Right lobe of liver (tissue), 6 donors: ENCODE measurements around the gene CDT1. TPM values are rescaled to one million over a fixed set of nuclear protein-coding genes. Genes with fewer than 3 reads are reported as not detected.

Experiments used
- ATAC-seq, 4 donors: fragments of 200-7000 bp; cut with Tn5 transposase; one replicate each; pipeline ENCODE4 v1.9.1; 2020; ENCODE audit warnings: mild to moderate bottlenecking in 4 of 4, moderate library complexity in 4 of 4
- DNase-seq, 3 donors: peaks; one replicate each; pipeline ENCODE4 v3.0.0-alpha.2; 2020
- H3K27ac ChIP-seq, 3 donors: fragments of 200-600 bp; one replicate each; pipeline ENCODE4 v1.8.0; 2022
- H3K27me3 ChIP-seq, 2 donors: fragments of 200-600 bp; one replicate each; pipeline ENCODE4 v1.8.0; 2022
- H3K36me3 ChIP-seq, 4 donors: fragments of 200-600 bp; sonication (generic) in 1 of 4; one replicate each; pipeline versions ENCODE4 v1.5.1 to v1.8.0; 2017 to 2022; ENCODE audit warnings: control low read depth in 1 of 4
- H3K4me1 ChIP-seq, 4 donors: fragments of 200-600 bp; sonication (generic) in 1 of 4; one replicate each; pipeline versions ENCODE4 v1.5.1 to v1.8.0; 2017 to 2022; ENCODE audit warnings: control low read depth in 1 of 4
- H3K4me3 ChIP-seq, 3 donors: fragments of 200-600 bp; one replicate each; pipeline ENCODE4 v1.8.0; 2022
- H3K9me3 ChIP-seq, 4 donors: fragments of 200-600 bp; sonication (generic) in 1 of 4; one replicate each; pipeline versions ENCODE4 v1.5.1 to v1.8.0; 2017 to 2022; ENCODE audit warnings: control low read depth in 1 of 4
- CTCF ChIP-seq, 4 donors: fragments of 200-600 bp in 3 of 4; fragments of 450-650 bp in 1 of 4; IDR thresholded peaks; one replicate each; pipeline versions ENCODE4 v1.5.1 to v1.8.0; 2016 to 2022; ENCODE audit warnings: antibody characterized with exemption in 4 of 4, mild to moderate bottlenecking in 2 of 4
- POLR2A ChIP-seq: fragments of 450-650 bp; IDR thresholded peaks from one replicate; pipeline ENCODE4 v1.6.1; 2017; ENCODE audit warnings: antibody characterized with exemption, mild to moderate bottlenecking
- WGBS: methylation state at CpG from one replicate; pipeline ENCODE4 v1.1.6; 2018; ENCODE audit warnings: low coverage, low lambda C conversion rate; ENCODE audit not compliant: insufficient coverage; ENCODE audit errors: missing lambda C conversion rate; 5-methylcytosine and 5-hydroxymethylcytosine counted together
- intact Hi-C, 2 donors: fragments of 100-400 bp; cut with DNase I; formaldehyde crosslinking; loops; one replicate each; pipeline versions ENCODE4 v1.11.2 to v1.14.1; 2022
- total RNA-seq, 6 experiments: library from RNA; depleted of rRNA in 2 of 6; stranded (reverse); fragments of >200 nt in 2 of 6; fragmentation: NEBNext Ultra II Directional in 3 of 6; extraction: Animal tissue kit (Norgen Biotek cat#: 25700) in 3 of 6; gene quantifications; one replicate each; pipeline versions ENCODE4 v1.1.0 to v1.2.4, GENCODE V29; 2016 to 2023
- donor health status: DM: no; HTN: yes; CAD: no.
- donor health status: DM: no; HTN: no; CAD: no.
- donor health status: DM: no; HTN: no; CAD: no.
- donor health status: DM: no; HTN: yes; CAD: no.
- donor health status: DM: no; HTN: yes; CAD: no.

Gene CDT1
- total RNA-seq, 6 experiments from 2014 or later: 0.22 to 9.6 (median 0.42) TPM

GRCh38 chr16:88766975-88767374 is 36.6 kb upstream of the CDT1 start:
- no peaks in the 10 kb centered on the region for H3K36me3 ChIP-seq
- intact Hi-C loops: no loop called here
- TF ChIP-seq CTCF (IDR thresholded peaks at IDR 0.05) (no peak), POLR2A (no peak)
- no peak overlapping the region for H3K27ac ChIP-seq
- 60% methylated on average over 11 of the region's 11 CpGs for WGBS
- H3K27me3 ChIP-seq: no peaks in the 10 kb centered on the region
- DNase-seq (no peak), ATAC-seq (no peak)
- H3K9me3 ChIP-seq: no peaks in the 10 kb centered on the region
- peaks cover 0 to 36% (median 16%) of the 10 kb centered on the region in 4 donors for H3K4me1 ChIP-seq
- no peak overlapping the region for H3K4me3 ChIP-seq

GRCh38 chr16:88767546-88768070 is 36.0 kb upstream of the CDT1 start:
- TF ChIP-seq CTCF (IDR thresholded peaks at IDR 0.05): no peak
- TF ChIP-seq POLR2A: no peak
- H3K27me3 ChIP-seq: no peaks in the 10 kb centered on the region
- intact Hi-C loops: no loop called here
- no peak for DNase-seq
- no peaks in the 10 kb centered on the region for H3K9me3 ChIP-seq
- no peaks in the 10 kb centered on the region for H3K36me3 ChIP-seq
- peak overlapping the region in 2 of 3 donors; percentile 25 to 33 for H3K27ac ChIP-seq
- H3K4me3 ChIP-seq: no peak overlapping the region
- H3K4me1 ChIP-seq: peaks cover 0 to 30% (median 14%) of the 10 kb centered on the region in 4 donors
- ATAC-seq: no peak
- 100% methylated on average over 1 of the region's 12 CpGs for WGBS

GRCh38 chr16:88768071-88768783 is 35.4 kb upstream of the CDT1 start:
- intact Hi-C loops: no loop called here
- no peaks in the 10 kb centered on the region for H3K36me3 ChIP-seq
- ATAC-seq: peak; percentile 37 to 55 (median 44)
- no peaks in the 10 kb centered on the region for H3K27me3 ChIP-seq
- H3K4me1 ChIP-seq: peaks cover 0 to 24% (median 10%) of the 10 kb centered on the region in 4 donors
- WGBS: 22% methylated on average over 8 of the region's 24 CpGs
- no peaks in the 10 kb centered on the region for H3K9me3 ChIP-seq
- no peak for TF ChIP-seq POLR2A
- no peak for TF ChIP-seq CTCF (IDR thresholded peaks at IDR 0.05)
- H3K27ac ChIP-seq: peak overlapping the region in 2 of 3 donors; percentile 25 to 40
- H3K4me3 ChIP-seq: no peak overlapping the region
- peak; percentile 55 to 81 (median 66) for DNase-seq

GRCh38 chr16:88769617-88770460 is 33.8 kb upstream of the CDT1 start:
- H3K27ac ChIP-seq: no peak overlapping the region
- intact Hi-C loops: no loop called here
- ATAC-seq (no peak), DNase-seq (peak in 1 of 3 donors; percentile 53)
- no peaks in the 10 kb centered on the region for H3K36me3 ChIP-seq
- H3K9me3 ChIP-seq: no peaks in the 10 kb centered on the region
- WGBS: 0% methylated on average over 1 of the region's 30 CpGs
- peaks cover 0 to 15% (median 7%) of the 10 kb centered on the region in 4 donors for H3K4me1 ChIP-seq
- no peak for TF ChIP-seq POLR2A
- no peak for TF ChIP-seq CTCF (IDR thresholded peaks at IDR 0.05)
- no peaks in the 10 kb centered on the region for H3K27me3 ChIP-seq
- no peak overlapping the region for H3K4me3 ChIP-seq
